Activated T-cell treated with anti-CD3 and anti-CD28 coated beads for 48 hours (primary cell): Measurements from ENCODE around the gene FMO2.

Source experiments
- DNase-seq: peaks from one replicate; pipeline ENCODE4 v3.0.0-alpha.2; 2020; ENCODE audit warnings: low read depth

FMO2 gene, protein sequence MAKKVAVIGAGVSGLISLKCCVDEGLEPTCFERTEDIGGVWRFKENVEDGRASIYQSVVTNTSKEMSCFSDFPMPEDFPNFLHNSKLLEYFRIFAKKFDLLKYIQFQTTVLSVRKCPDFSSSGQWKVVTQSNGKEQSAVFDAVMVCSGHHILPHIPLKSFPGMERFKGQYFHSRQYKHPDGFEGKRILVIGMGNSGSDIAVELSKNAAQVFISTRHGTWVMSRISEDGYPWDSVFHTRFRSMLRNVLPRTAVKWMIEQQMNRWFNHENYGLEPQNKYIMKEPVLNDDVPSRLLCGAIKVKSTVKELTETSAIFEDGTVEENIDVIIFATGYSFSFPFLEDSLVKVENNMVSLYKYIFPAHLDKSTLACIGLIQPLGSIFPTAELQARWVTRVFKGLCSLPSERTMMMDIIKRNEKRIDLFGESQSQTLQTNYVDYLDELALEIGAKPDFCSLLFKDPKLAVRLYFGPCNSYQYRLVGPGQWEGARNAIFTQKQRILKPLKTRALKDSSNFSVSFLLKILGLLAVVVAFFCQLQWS

DNA sequence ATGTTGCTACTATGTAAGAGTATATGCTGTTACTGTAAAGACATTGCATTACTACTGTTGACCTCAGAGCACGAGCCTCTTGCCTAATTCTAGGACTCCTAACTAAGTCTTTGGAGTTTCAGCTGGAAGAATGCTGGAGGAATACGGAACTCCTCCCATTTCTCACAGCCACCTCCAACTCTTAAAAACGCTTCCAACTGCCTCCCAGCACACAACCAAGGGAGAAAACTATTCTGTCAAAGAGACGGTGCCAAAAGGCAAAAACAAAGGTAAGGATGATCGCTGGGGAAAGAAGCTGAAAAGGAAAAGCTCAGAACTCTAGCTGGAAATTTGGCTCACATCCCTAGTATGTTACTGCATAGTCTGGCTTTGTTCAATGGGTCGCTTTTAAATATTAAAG is at the start of gene FMO2:
TSS of gene FMO2 (plus strand) at position 210 of the 400 bp plus-strand sequence. CDS start 414 bp downstream, outside the sequence.
- DNase-seq, result no peak

DNA sequence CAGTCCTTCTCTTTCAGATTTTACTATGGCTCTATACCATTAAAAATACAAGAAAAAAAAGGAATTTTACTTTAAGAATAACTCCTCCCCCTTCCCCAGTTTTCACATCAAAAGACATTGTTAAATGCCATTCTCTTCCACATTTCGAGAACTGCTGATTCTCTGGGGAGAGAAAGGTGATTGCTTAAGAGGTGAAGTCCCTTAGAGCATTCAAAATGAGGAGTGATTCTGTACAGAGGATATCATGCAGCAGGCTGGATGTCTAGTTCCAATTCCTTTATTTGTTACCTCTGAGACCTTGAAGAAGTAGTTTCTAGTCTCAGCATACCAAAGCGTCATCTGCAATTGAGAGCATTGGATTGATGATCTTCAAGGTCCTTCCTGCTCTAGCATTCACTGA is 47.5 kb upstream of the FMO2 start:
- no peak for DNase-seq

DNA sequence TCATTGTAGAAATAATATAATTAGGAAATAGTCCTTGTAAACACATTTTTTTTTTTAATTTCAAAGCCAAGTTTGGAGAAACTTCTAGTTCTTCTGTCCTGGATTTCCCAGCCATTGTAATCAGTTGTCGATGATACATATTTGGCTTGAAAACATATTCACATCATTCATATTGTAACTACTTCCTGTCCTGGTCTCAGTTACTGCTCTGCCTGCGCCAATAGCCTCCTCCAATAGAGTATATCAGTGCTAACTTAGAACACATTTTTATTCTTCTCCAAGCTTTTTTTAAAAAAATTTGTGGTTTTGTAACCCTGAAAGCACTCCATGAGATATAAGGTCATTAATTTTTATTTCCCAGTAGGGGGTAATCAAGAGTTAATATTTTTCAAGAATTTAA is 46.1 kb upstream of the FMO2 start:
- no peak for DNase-seq

DNA sequence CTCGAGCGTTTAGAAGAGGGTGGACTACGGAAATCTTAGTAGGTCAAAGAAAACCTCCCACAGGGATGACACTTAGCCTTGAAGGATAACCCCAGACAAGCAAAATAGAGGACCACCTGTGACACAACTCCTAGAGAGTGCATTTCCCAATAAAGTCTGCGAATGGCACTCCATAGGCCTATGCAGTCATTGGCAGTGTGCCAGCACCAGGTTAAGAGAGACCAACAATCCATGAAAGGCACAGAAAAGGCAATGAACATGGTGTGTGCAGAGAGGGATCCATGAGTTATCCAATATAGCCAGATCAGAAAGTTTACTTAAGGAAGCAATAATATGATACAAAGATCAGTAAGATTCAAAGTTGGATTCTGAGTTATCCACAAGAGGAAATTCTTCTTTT is 45.2 kb upstream of the FMO2 start:
- no peak for DNase-seq

DNA sequence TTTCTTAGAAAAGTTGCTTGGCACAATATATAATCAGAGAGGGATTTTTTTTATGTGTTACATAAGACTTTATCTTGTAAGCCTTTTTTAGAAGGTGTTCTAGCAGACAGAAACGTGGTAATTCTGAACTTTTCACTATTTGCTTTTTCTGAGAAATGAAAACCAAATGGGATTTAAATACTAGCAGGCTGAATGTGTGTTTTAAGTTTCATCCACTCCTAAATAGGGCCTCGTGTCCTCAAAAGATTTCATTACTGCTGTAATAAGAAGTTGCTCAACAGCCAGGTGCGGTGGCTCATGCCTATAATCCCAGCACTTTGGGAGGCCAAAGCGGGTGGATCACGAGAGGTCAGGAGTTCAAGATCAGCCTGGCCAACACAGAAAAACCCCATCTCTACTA is 44.7 kb upstream of the FMO2 start:
- DNase-seq, result no peak

DNA sequence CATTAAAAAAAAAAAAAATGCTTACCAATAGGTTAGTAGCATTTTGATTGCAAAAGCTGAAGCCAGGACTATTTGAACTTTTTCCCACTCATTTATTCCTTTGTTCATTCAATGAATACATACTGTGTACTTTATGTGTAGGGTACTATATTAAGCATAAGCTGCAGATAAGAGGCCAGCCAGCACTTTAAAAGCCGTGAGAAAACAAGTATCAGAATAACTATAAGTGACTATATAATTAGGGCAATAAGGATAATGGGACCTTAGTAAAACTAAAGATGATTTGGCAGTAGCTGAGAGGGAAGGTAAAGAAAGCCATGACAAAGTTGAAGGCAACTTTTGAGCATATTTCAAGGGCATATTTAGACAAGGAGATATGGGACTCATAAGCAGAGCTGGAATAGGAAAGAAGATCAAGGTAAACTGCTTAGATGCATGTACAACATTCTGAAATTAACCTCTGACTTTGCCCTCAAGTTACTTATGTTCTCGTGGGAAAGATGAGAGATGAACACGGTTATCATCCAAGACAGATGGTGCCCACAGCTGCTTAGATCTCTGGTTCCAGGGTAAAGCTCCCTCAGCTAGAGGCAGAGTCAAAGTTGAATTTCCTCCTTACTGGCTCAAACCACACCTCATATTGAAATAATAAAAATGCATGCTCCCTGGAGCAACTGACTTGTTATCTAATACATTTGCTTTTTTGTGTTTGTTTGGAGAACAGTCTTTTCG is 44.0 kb upstream of the FMO2 start:
- no peak for DNase-seq

DNA sequence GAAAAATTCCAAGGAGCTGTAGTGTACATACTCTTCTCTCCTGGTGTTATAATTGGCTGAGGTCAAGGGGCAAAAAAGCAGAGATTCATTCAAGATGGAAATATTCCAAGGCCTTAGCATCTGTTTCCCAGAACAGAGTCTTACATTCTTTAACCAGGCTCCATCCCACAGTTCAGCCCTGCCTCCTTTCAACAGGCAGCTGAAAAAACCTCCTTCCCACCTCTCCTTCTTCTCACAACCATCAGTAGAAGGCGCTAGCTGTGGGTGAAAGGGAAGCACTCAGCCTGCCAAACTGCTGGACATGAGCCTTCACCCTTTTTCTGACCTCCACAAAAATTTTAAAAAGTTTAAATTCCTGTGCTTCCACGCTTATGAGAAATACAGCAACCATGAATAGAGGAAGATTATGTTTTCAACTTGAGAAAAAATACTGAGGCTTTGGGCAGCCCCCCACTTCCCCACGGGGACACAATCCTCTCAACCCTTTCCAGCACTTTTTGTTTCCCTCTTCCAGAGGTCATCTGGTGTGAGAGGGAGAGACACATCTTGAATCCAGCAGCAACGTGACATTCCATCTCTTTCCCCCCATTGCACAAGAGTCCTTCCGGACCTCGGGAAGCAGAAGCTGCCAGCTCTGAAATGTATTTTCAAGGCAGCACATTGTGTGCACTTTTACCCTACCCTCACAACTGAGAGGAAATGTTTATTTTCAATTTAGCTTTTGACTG is 43.2 kb upstream of the FMO2 start:
- DNase-seq, result no peak

DNA sequence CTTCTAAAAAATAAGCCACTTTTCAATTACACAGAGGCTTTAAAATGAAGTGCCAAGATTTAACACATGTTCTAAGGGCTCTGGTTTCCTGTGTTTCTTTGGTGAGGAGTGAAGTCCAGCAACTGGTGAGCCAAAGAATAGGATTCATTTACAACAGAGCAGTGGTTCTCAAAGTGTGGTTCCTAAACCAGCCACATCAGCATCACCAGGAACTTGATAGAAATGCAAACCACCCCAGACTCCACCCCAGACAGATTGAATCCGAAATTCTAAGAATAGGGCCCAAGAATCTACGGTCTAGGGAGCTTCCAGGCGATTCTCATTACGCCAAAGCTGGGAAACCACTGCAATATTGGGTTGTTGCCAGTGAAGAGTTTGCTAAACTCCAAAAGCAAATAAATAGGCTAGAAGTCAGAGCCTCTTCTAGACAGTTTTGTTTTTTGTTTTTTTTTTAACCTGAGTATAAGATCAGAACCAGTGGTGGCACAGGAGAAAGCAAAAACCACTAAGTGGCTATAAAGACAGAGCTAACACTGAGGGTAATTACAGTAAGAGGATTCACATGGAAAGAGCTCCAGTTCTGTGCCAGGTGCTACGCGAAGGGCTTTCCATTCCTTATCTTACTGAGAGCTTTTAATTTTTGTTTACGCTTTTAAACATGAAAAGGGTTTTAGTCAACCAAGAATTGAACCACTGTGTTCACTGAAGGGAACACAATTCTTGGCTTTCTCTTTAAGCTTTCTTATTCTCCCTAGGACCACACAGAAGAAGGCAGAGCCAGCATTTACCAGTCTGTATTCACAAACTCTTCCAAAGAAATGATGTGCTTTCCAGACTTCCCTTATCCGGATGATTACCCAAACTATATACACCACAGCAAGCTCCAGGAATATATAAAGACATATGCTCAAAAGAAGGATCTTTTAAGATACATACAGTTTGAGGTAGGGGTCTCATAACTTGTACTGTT is 42.4 kb upstream of the FMO2 start:
- no peak for DNase-seq

DNA sequence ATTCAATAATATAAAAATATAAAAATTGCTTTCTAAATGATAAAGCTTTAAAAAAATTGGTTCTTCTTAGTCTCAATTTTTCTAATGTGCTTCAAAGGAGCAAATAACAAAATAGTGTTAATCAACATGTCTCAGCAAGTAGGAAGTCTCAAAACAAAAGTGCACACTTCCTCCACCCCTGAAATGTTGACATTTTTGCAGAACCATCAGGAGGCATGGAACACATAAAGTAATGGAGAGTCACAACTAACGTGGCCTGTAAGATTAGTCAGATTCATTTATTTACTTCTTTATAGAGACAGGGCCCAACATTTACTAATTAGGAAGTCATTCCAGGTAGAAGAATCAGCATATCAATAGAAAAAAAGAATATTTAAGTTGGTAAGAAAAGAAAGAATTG is 34.9 kb upstream of the FMO2 start:
- no peak for DNase-seq

DNA sequence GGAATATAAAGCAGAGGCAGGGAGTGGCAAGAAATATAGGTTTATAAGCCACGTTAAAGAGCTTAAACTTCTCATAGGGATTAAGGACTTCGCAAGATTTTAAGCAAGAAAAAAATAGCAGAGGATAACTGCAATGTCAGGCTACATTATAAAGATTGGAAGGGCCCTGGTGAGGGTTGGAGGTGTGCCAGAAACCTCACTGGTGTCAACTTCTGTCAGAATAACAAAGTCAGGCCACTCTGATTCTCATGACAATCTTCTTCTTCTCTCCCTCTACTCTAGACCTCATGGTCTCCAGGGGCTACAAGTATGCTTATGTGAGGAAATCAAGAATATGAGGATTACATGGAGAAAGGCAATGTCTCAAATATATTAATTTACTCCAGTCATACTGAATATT is 32.6 kb upstream of the FMO2 start:
- DNase-seq, result no peak

DNA sequence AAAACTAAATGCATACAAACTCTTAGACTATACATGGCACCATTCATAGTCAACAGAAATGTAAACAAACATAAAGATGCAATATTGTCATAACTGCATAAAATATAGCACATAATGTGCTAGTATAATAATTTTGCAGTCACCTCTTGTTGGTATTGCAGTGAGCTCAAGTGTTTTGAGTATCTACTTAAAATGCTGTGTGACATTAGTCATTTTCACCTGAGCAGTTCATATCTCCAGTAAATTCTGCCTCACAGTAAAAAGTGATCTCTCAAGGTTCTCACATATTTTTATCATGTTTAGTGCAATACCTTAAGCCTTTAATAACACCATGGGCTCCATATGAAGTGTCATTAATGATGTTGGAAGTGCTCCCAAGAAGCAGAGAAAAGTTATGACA is 29.6 kb upstream of the FMO2 start:
- DNase-seq, result no peak

DNA sequence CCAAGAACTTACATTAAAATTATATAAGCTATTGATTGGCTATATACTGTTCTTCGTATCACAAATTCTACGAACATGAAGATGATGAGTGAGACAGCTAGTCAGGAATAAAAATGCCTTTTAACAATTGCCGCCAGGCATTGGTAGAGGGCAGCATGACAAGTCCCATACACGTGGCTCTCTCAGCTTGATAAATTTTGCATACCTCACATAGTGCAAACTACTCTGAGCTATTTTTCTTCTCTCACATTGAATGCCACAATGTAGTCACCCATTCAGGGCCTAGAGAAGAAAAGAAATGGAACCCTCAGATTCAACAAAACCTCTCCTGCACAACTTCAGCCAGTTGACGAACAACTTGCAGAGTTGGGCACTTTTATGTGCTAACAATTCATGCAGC is 27.0 kb upstream of the FMO2 start:
- no peak for DNase-seq

DNA sequence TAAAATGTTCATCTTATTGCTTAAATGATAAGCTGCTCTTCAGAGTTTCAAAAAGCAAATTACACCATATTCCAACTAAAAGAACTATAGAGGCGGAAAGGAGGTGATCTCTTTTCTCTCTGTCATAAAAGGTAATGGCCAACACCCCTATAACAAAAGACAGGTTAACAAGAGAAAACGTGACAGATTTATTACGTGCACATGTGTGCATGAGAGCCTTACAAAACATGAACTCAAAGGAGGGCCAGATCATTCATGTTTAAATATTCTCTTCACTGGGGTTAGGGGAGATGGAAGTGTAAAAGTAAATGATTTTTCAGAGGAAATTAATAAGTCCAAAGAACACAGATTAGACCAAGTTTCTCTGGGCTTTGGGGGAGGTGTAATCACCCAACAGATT is 26.5 kb upstream of the FMO2 start:
- DNase-seq, result no peak

DNA sequence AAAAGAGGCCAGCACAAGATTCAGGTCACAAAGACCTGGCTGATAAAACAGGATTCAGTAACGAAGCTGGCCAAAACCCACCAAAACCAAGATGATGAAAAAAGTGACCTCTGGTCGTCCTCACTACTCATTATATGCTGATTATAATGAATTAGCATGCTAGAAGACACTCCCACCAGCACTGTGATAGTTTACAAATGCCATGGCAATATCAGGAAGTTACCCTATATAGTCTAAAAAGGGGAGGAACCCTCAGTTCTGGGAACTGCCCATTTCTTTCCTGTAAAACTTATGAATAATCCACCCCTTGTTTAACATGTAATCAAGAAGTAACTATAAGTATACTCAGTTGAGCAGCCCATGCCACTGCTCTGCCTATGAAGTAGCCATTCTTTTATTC is 26.0 kb upstream of the FMO2 start:
- DNase-seq, result no peak

DNA sequence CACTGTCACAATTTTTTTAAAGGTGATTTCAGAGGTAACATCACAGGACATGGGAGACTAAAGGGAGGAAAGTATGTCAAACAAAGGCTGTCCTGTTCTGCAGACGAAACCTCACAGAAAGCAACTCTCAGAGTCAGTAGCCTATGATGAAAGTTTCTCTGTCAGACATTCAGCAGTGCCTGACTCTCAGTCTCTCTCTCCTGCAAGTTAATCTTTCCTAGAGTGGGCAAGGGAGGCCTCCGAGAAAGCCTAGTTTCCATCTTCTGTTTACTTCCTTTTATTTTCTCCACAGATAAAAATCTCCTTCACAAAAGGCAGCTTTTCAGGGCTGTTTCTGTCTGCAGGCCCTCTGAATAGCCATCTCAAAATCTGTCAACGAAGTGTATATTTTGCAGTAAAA is 24.9 kb upstream of the FMO2 start:
- no peak for DNase-seq

DNA sequence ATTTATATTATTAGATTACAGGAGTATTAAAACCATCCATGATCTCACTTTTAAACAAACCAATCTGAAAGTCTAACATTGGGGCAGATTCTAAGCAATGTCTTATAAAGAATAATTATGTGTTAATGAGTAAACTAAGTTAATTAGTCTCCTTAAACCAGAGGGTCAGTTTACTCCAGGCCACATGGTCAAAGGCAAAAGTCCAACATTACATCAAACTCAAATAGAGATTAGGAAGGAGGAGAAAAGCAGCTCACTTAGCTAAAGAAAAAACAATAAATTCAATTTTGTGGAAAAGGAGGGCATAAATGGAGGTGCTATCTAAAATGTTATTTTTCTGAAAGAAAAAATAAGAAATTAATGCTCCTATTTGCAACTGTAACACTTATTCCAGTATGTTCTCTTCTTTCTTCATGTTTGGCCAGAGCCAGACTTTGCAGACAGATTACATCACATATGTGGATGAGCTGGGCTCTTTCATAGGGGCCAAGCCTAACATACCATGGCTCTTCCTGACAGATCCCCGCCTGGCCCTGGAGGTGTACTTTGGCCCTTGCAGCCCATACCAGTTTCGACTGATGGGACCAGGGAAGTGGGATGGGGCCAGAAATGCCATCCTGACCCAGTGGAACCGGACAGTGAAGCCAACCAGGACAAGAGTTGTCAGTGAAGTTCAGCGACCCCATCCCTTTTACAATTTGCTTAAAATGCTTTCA is 24.3 kb upstream of the FMO2 start:
- no peak for DNase-seq

DNA sequence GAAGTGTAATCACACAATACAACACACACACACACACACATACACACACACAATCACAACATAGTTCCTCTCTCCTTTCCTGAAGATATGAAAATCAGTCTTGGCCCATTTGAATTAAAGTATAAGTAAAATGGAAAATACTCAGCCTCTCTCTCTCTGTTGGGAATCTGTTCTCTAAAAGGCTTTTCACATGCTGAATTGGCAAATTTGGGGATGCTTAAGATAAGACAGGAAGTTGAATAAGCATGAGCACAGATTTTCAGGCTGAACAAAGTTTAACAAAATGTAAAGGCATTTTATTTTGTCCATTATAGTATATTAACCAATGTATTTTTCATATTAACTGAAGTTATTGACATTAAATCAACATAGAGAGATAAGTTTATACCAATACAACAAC is 23.7 kb upstream of the FMO2 start:
- DNase-seq, result no peak

DNA sequence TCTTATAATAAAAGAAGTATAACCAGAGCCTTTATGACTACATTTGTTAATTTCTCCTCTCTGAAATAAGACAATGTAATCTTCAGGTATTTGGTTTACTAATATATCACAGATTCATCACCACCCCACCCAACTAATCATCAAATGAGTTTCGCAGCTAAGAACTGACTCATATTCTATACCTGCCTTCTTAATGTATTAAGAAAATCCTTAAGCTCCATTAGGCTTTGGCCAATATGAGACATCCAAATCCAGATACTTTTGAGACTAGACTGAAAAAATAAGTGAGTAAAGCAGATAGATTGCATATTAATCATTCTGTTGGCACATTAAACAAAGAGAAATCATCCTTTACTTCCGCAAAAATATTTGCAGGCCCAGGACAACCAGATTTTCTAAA is 18.7 kb upstream of the FMO2 start:
- no peak for DNase-seq

DNA sequence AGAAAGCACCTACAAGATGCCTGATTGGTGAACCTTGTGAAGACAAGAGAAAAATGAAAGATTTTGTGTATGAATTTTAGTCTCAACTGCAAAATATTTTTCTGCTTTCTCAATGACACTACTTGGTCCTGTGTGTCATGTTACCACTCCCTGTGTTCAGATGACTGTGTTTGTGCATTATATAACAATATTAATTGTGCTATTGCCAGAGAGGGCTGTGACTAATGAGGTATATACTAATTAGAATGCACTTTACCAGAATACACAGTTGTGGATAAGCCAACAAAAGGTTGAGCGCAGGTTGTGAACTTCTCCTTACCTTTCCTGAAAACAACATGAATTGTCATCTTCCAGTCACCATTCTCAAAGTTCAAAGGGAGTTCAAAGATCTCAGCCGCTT is 17.3 kb upstream of the FMO2 start:
- no peak for DNase-seq

DNA sequence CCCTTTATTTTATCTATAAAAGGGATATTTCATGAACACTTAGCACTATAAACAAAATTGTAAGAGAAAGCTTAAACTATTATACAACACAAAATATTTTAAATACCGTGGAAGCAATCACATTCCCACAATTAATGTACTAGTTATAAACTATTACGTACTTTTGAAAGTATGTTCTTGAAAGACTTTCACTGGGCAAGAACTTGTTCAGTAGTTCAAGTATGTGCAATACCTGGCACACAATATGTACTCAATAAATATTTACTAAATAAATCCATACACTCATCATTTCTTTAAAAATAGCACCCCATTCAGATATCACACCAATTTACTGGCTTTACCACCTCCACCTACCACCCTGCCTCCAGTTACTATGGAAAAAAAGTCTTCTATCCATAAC is 12.6 kb upstream of the FMO2 start:
- DNase-seq, result no peak

DNA sequence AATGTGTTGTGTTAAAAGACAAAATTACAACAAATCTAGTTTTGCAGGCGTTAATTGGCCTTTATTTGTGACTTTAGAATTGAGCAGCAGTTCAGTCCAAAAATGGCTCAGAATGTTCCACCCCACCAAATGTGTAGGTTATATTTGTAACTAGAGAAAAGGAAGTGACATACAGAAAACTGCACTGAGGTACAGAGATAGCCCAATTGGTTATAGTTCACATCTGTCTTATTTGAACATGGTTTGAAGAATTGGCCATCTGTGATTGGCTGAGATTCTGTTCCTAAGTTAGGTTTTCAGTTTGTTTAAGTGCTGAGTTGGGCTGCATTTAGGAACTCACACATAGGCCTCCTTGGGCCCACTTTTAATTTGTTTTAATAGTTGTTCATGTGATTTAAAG is 12.0 kb upstream of the FMO2 start:
- no peak for DNase-seq
